ENCODE measurements around the gene CATSPERZ. TPM values are rescaled to one million over a fixed set of nuclear protein-coding genes. Genes with fewer than 3 reads are reported as not detected.

CATSPERZ gene
- total RNA-seq, 2 donors from 2014 or later = not detected

DNA sequence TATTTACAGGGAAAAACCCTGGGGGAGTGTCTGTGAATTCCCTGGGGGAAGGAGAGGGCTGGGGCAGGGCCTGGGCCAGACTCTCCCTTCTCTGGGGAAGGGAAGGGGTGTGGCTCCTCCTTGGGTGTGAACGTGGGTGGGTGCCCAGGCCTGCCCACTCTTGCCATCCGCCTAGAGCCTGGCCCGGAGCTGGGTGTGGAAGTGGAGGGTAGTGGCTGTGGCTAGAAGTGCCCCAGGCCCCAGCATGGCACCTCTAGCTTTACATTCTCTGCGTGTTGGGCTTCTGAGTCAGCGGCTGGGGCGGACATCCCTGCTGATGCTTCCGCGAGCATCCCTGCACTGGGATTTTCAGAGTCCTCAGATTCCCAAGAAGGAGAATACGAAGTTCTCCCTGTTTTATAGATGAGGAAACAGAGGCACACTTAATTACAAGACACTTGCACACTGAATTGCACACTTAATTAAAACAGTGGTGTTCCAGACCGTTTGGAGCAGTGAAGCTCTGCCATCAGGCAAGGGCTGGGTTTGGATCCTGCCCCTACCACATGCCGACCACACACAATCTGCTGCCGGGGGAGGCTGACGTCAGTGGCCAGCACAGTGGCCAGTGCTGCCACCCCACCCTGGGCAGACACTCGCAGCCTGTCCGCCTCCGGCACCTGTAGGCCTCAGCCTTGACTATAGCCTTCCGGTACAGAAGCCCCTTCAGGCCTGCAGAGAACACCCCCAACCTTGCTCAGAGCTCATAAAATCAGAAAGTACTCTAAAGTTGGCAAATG, 23.3 kb upstream of the CATSPERZ start:
- peaks cover 27% of the 10 kb centered on the region for H3K36me3 Mint-ChIP-seq (ENCODE audit: low read depth)
- WGBS, 2 experiments (ENCODE audit: insufficient coverage in 1 of 2, insufficient read length in 1 of 2) = 91% methylated on average over 11 to 17 of the region's 17 CpGs
- H3K27ac Mint-ChIP-seq = no peak overlapping the region
- no peak overlapping the region for H3K27ac ChIP-seq (ENCODE audit: low read depth, low read length)
- no peaks in the 10 kb centered on the region for H3K4me1 ChIP-seq (ENCODE audit: control insufficient read depth, insufficient read depth, low read length)
- H3K27me3 ChIP-seq (ENCODE audit: control insufficient read depth, insufficient read depth, low read length, poor library complexity, severe bottlenecking) = no peaks in the 10 kb centered on the region
- DNase-seq = no peak
- TF ChIP-seq, protein P1, sequence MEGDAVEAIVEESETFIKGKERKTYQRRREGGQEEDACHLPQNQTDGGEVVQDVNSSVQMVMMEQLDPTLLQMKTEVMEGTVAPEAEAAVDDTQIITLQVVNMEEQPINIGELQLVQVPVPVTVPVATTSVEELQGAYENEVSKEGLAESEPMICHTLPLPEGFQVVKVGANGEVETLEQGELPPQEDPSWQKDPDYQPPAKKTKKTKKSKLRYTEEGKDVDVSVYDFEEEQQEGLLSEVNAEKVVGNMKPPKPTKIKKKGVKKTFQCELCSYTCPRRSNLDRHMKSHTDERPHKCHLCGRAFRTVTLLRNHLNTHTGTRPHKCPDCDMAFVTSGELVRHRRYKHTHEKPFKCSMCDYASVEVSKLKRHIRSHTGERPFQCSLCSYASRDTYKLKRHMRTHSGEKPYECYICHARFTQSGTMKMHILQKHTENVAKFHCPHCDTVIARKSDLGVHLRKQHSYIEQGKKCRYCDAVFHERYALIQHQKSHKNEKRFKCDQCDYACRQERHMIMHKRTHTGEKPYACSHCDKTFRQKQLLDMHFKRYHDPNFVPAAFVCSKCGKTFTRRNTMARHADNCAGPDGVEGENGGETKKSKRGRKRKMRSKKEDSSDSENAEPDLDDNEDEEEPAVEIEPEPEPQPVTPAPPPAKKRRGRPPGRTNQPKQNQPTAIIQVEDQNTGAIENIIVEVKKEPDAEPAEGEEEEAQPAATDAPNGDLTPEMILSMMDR (conservative IDR thresholded peaks at IDR 0.05) = no peak
- H3K36me3 ChIP-seq (ENCODE audit: control insufficient read depth, insufficient read depth, low read length) = peaks cover 9% of the 10 kb centered on the region
- no peaks in the 10 kb centered on the region for H3K27me3 Mint-ChIP-seq (ENCODE audit: insufficient read depth)
- H3K4me1 Mint-ChIP-seq = peaks cover 3% of the 10 kb centered on the region
- H3K9me3 Mint-ChIP-seq = no peaks in the 10 kb centered on the region
- H3K9me3 ChIP-seq (ENCODE audit: control insufficient read depth, low read length) = no peaks in the 10 kb centered on the region
- H3K4me3 ChIP-seq (ENCODE audit: low read length) = no peak overlapping the region
- H3K4me3 Mint-ChIP-seq = no peak overlapping the region
- no peak overlapping the region for H3K9ac ChIP-seq (ENCODE audit: extremely low read depth, low read length, poor library complexity, severe bottlenecking)

DNA sequence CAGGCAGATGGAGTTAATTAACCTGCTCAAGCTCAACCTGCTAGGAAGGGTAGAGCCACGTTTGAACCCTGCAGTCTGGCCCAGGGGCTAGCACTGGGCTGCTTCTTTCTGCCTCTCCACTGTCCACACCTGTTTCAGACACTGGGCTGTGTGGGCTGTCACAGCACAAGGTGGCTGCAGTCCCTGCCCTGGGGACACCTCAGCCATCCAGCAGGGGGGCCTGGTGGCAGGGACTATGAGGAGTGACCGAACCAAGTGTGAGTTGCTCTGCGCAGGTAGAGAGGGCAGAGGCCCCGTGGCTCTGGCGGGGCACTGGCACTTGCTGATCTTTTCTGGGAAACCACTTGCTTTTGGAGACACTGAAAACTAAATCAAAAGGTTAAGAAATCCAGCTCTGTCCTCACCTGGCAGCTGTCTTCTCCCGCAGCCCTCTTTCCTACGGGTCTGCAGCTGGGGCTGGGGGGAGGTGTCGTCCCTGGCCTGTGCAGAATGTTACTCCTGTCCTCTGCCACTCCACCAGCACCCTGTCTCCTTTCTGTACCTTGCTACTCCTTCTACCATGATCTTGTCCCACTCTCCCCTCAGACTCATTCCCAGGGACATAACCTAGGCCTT, 21.5 kb upstream of the CATSPERZ start:
- Histone ChIP-seq H3K9me3 (ENCODE audit: control insufficient read depth, low read length) (no peaks in the 10 kb centered on the region), H3K27ac (ENCODE audit: low read depth, low read length) (no peak overlapping the region), H3K36me3 (ENCODE audit: control insufficient read depth, insufficient read depth, low read length) (peaks cover 19% of the 10 kb centered on the region), H3K4me1 (ENCODE audit: control insufficient read depth, insufficient read depth, low read length) (no peaks in the 10 kb centered on the region), H3K9ac (ENCODE audit: extremely low read depth, low read length, poor library complexity, severe bottlenecking) (no peak overlapping the region), H3K4me3 (ENCODE audit: low read length) (no peak overlapping the region), H3K27me3 (ENCODE audit: control insufficient read depth, insufficient read depth, low read length, poor library complexity, severe bottlenecking) (no peaks in the 10 kb centered on the region)
- peaks cover 3% of the 10 kb centered on the region for H3K4me1 Mint-ChIP-seq
- H3K36me3 Mint-ChIP-seq (ENCODE audit: low read depth) = peaks cover 33% of the 10 kb centered on the region
- H3K4me3 Mint-ChIP-seq = no peak overlapping the region
- H3K27ac Mint-ChIP-seq = no peak overlapping the region
- no peak for DNase-seq
- WGBS, 2 experiments (ENCODE audit: insufficient coverage in 1 of 2, insufficient read length in 1 of 2) = 85 to 90% methylated on average over 7 to 8 of the region's 8 CpGs
- no peaks in the 10 kb centered on the region for H3K27me3 Mint-ChIP-seq (ENCODE audit: insufficient read depth)
- H3K9me3 Mint-ChIP-seq = no peaks in the 10 kb centered on the region
- TF ChIP-seq, protein P1 (conservative IDR thresholded peaks at IDR 0.05) = peak; percentile 16

DNA sequence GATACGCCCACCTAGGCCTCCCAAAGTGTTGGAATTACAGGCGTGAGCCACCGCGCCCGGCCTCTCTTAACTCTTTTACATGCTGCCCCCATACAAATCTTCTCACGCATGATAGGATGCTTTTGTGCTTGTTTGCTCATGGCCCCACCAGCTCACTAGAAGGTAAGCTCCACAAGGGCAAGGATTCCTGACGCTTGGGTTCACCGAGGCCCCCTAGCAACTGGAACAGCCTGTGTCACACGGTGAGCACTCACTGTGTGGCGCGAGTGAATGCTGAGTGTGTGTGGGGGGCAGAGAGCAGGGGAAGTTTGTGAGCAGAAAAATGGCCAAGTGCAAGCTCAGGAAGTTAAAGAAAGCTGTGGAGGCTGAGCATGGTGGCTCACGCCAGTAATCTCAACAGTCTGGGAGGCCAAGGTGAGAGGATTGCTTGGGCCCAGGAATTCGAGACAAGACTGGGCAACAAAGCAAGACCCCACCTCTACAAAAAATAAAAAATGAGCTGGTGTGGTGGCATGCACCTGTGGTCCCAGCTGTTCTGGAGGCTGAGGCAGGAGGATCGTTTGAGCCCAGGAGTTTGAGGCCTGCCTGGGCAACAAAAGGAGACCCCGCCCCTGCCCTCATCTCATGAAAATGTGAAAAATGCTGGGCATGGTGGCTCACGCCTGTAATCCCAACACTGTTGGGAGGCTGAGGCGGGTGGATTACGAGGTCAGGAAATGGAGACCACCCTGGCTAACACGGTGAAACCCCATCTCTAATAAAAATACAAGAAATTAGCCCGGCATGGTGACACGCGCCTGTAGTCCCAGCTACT, 18.0 kb upstream of the CATSPERZ start:
- H3K27ac ChIP-seq (ENCODE audit: low read depth, low read length) = no peak overlapping the region
- TF ChIP-seq, protein P1 (conservative IDR thresholded peaks at IDR 0.05) = no peak
- DNase-seq = no peak
- H3K27ac Mint-ChIP-seq = no peak overlapping the region
- no peak overlapping the region for H3K4me3 ChIP-seq (ENCODE audit: low read length)
- WGBS, 2 experiments (ENCODE audit: insufficient coverage in 1 of 2, insufficient read length in 1 of 2) = 95% methylated on average over 13 to 22 of the region's 22 CpGs
- peaks cover 16% of the 10 kb centered on the region for H3K36me3 ChIP-seq (ENCODE audit: control insufficient read depth, insufficient read depth, low read length)
- H3K9me3 ChIP-seq (ENCODE audit: control insufficient read depth, low read length) = no peaks in the 10 kb centered on the region
- H3K27me3 Mint-ChIP-seq (ENCODE audit: insufficient read depth) = no peaks in the 10 kb centered on the region
- H3K4me1 Mint-ChIP-seq = peaks cover 4% of the 10 kb centered on the region
- H3K4me3 Mint-ChIP-seq = no peak overlapping the region
- no peaks in the 10 kb centered on the region for H3K4me1 ChIP-seq (ENCODE audit: control insufficient read depth, insufficient read depth, low read length)
- H3K36me3 Mint-ChIP-seq (ENCODE audit: low read depth) = peaks cover 24% of the 10 kb centered on the region
- no peaks in the 10 kb centered on the region for H3K27me3 ChIP-seq (ENCODE audit: control insufficient read depth, insufficient read depth, low read length, poor library complexity, severe bottlenecking)
- no peak overlapping the region for H3K9ac ChIP-seq (ENCODE audit: extremely low read depth, low read length, poor library complexity, severe bottlenecking)
- H3K9me3 Mint-ChIP-seq = no peaks in the 10 kb centered on the region

Measured in endodermal cell (in vitro differentiated cells).